Hepatocyte (in vitro differentiated cells): ENCODE data around the gene PRKG1. TPM values are rescaled to one million over a fixed set of nuclear protein-coding genes. Genes with fewer than 3 reads are reported as not detected.

ENCODE experiments used
- DNase-seq: peaks from one replicate; pipeline ENCODE4 v3.0.0-alpha.2; 2016; ENCODE audit warnings: low spot score
- H2AFZ ChIP-seq: fragments of 200-600 bp; sonication (generic); 2 replicates; pipeline ENCODE4 v1.6.0; 2016; ENCODE audit warnings: antibody characterized with exemption, mild to moderate bottlenecking
- H3K27ac ChIP-seq: fragments of 200-600 bp; sonication (generic); 2 replicates; pipeline ENCODE4 v1.5.1; 2016; ENCODE audit warnings: mild to moderate bottlenecking
- H3K27me3 ChIP-seq: fragments of 200-600 bp; sonication (generic); 2 replicates; pipeline ENCODE4 v1.6.1; 2016
- H3K36me3 ChIP-seq: fragments of 200-600 bp; sonication (generic); replicated peaks from 2 replicates; pipeline ENCODE4 v1.5.1; 2016; ENCODE audit warnings: low read depth; ENCODE audit not compliant: insufficient read depth
- H3K4me1 ChIP-seq: fragments of 200-600 bp; sonication (generic); 2 replicates; pipeline ENCODE4 v1.5.1; 2016; ENCODE audit warnings: mild to moderate bottlenecking, moderate library complexity; ENCODE audit not compliant: insufficient read depth
- H3K4me2 ChIP-seq: fragments of 200-600 bp; sonication (generic); 2 replicates; pipeline ENCODE4 v1.6.0; 2016
- H3K4me3 ChIP-seq: fragments of 200-600 bp; sonication (generic); 2 replicates; pipeline ENCODE4 v1.5.1; 2016; ENCODE audit warnings: mild to moderate bottlenecking
- H3K79me2 ChIP-seq: fragments of 200-600 bp; sonication (generic); 2 replicates; pipeline ENCODE4 v1.6.0; 2017; ENCODE audit warnings: mild to moderate bottlenecking
- H3K9me2 ChIP-seq: fragments of 200-600 bp; sonication (generic); replicated peaks from 2 replicates; pipeline ENCODE4 v1.6.0; 2017; ENCODE audit warnings: mild to moderate bottlenecking; ENCODE audit not compliant: insufficient read depth
- H3K9me3 ChIP-seq: fragments of 200-600 bp; sonication (generic); 2 replicates; pipeline ENCODE4 v1.5.1; 2016; ENCODE audit warnings: low read depth, mild to moderate bottlenecking
- H4K20me1 ChIP-seq: fragments of 200-600 bp; sonication (generic); 2 replicates; pipeline ENCODE4 v1.6.0; 2016; ENCODE audit warnings: mild to moderate bottlenecking; ENCODE audit not compliant: insufficient read depth, poor library complexity, severe bottlenecking
- EZH2 ChIP-seq: fragments of 200-600 bp; sonication (generic); IDR thresholded peaks from 2 replicates; pipeline ENCODE4 v1.6.1; 2016; ENCODE audit warnings: antibody characterized with exemption, mild to moderate bottlenecking, borderline replicate concordance
- EZH2phosphoT487 ChIP-seq: fragments of 200-600 bp; sonication (generic); IDR thresholded peaks from one replicate; pipeline ENCODE4 v1.6.1; 2018; ENCODE audit warnings: antibody characterized with exemption, mild to moderate bottlenecking, low read depth, moderate library complexity; ENCODE audit not compliant: unreplicated experiment, severe bottlenecking
- WGBS: methylation state at CpG from one replicate; pipeline ENCODE4 v1.1.6; 2016; ENCODE audit warnings: low lambda C conversion rate; ENCODE audit errors: missing lambda C conversion rate; 5-methylcytosine and 5-hydroxymethylcytosine counted together
- polyA plus RNA-seq: library from polyadenylated mRNA; unstranded; fragments of >200 nt; fragmentation: Nextera tagmentation; extraction: Ambion mirVana; gene quantifications from 2 replicates; pipeline ENCODE4 v1.2.1, GENCODE V29; 2016
- total RNA-seq: library from RNA; depleted of rRNA; stranded (reverse); fragments of >200 nt; gene quantifications from 2 replicates; pipeline ENCODE4 v1.2.3, GENCODE V29; 2014
- TF ChIP-seq, protein P1 (sequence below): fragments of 200-600 bp; sonication (generic); IDR thresholded peaks from 2 replicates; pipeline ENCODE4 v1.5.1; 2016; ENCODE audit warnings: antibody characterized with exemption, mild to moderate bottlenecking; ENCODE audit not compliant: poor library complexity

Gene PRKG1
- total and polyA plus RNA-seq, 2 experiments from 2014 or later = 4.0 to 8.1 TPM

DNA sequence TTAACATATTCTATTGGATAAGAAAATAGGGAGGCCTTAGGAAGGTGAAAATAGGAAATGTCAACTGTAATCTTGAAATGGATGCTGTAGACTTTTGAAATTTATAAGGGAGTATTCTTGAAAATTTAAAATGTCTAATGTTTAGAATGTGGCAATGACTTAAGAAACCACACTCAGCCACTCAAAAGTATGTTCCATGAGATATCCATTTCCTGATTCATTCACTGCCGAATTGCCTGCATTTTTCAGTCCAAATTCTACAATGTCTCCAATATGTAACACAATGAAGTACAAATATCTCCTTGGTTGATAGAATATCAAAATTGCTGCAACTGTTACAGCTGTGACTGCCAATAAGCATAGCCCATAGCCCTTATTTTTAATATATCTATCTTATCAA, 25.9 kb downstream of the PRKG1 start:
- WGBS = 100% methylated on average over 1 of the region's 1 CpG
- H2AFZ ChIP-seq = no peak overlapping the region
- TF ChIP-seq EZH2phosphoT487 (no peak), EZH2 (no peak)

DNA sequence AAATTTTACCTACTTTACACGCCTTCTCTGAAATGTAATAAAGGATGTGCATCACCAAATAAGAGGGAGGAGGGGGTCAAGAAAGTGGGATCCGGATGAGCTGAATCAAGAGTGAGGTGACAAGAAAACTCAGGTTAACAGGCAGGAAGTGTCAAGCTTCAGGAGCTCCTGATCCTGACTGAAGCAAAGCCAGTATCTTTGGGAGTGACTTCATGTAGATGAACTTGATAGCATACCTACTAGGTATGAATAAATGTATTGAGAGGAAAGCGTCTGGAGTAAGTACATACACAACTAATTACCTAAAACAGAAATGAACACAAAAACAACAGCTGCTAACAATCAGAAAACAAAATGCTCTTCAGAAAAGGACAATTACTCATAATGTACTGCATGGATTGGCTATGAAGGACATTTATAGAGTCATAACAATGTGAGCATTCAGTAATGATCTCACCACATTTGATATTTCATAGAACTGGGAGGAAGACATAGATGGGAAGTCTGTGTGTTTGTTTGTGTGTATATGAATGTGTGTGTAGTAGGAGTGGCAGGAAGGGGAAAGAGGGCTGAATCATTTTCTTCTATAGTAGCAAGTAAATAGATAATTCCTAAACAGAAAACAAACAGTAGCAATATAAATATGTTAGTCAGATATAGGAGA, 29.4 kb downstream of the PRKG1 start:
- H3K9me2 ChIP-seq = no peaks in the 10 kb centered on the region
- H3K9me3 ChIP-seq = no peaks in the 10 kb centered on the region
- H3K4me1 ChIP-seq = no peaks in the 10 kb centered on the region
- H4K20me1 ChIP-seq = no peaks in the 10 kb centered on the region
- H3K36me3 ChIP-seq = no peaks in the 10 kb centered on the region
- H3K79me2 ChIP-seq = no peaks in the 10 kb centered on the region
- WGBS = 94% methylated on average over 3 of the region's 3 CpGs
- no peak overlapping the region for H3K4me2 ChIP-seq
- no peak overlapping the region for H2AFZ ChIP-seq
- no peak for DNase-seq
- no peak for TF ChIP-seq EZH2phosphoT487
- no peak for TF ChIP-seq EZH2
- TF ChIP-seq, protein P1, sequence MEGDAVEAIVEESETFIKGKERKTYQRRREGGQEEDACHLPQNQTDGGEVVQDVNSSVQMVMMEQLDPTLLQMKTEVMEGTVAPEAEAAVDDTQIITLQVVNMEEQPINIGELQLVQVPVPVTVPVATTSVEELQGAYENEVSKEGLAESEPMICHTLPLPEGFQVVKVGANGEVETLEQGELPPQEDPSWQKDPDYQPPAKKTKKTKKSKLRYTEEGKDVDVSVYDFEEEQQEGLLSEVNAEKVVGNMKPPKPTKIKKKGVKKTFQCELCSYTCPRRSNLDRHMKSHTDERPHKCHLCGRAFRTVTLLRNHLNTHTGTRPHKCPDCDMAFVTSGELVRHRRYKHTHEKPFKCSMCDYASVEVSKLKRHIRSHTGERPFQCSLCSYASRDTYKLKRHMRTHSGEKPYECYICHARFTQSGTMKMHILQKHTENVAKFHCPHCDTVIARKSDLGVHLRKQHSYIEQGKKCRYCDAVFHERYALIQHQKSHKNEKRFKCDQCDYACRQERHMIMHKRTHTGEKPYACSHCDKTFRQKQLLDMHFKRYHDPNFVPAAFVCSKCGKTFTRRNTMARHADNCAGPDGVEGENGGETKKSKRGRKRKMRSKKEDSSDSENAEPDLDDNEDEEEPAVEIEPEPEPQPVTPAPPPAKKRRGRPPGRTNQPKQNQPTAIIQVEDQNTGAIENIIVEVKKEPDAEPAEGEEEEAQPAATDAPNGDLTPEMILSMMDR = no peak
- no peaks in the 10 kb centered on the region for H3K27me3 ChIP-seq
- no peak overlapping the region for H3K27ac ChIP-seq
- no peak overlapping the region for H3K4me3 ChIP-seq

More for the DNA sequence above, 25.9 kb downstream of the PRKG1 start:
- no peak overlapping the region for H3K27ac ChIP-seq
- no peaks in the 10 kb centered on the region for H4K20me1 ChIP-seq
- no peak overlapping the region for H3K4me3 ChIP-seq
- no peak for DNase-seq
- no peak overlapping the region for H3K4me2 ChIP-seq
- H3K9me2 ChIP-seq = no peaks in the 10 kb centered on the region
- H3K79me2 ChIP-seq = no peaks in the 10 kb centered on the region
- no peaks in the 10 kb centered on the region for H3K36me3 ChIP-seq
- no peaks in the 10 kb centered on the region for H3K27me3 ChIP-seq
- no peaks in the 10 kb centered on the region for H3K4me1 ChIP-seq
- no peaks in the 10 kb centered on the region for H3K9me3 ChIP-seq

DNA sequence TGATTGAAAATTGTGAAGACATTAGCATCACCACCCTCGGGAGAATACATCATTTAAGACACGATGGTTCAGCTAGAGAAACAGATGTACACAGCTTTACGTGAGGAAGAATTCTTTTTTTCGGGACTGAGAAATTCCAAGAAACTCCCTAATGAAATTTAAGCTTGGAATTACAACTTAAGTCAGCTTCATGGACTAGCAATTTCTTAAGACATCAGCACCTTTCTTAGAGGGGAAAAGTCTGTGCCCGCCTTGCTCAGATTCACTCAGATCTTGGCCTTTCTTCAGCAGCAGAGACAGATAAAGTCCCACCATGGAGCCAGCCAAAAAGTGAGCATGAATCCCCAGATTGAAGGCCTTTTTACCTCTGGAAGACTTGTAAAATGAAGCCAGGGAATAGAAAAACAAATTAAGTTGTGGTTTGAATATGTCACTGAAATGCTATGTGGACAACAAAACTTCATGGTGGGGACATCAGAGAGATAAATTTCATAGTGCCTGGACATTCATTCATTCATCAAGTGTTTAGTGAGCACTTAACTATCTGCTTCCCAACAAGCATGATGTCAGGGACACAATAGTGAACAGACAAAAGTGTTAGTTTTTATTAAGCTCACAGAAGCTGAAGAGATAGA, 32.1 kb downstream of the PRKG1 start:
- no peaks in the 10 kb centered on the region for H3K79me2 ChIP-seq
- no peak overlapping the region for H3K4me3 ChIP-seq
- no peaks in the 10 kb centered on the region for H4K20me1 ChIP-seq
- no peak overlapping the region for H3K27ac ChIP-seq
- H2AFZ ChIP-seq = no peak overlapping the region
- H3K36me3 ChIP-seq = no peaks in the 10 kb centered on the region
- WGBS = 75% methylated on average over 5 of the region's 5 CpGs
- H3K27me3 ChIP-seq = no peaks in the 10 kb centered on the region
- TF ChIP-seq, protein P1 = no peak
- TF ChIP-seq EZH2 (no peak), EZH2phosphoT487 (no peak)
- DNase-seq = no peak
- H3K9me3 ChIP-seq = no peaks in the 10 kb centered on the region
- no peaks in the 10 kb centered on the region for H3K9me2 ChIP-seq
- H3K4me1 ChIP-seq = no peaks in the 10 kb centered on the region
- no peak overlapping the region for H3K4me2 ChIP-seq

DNA sequence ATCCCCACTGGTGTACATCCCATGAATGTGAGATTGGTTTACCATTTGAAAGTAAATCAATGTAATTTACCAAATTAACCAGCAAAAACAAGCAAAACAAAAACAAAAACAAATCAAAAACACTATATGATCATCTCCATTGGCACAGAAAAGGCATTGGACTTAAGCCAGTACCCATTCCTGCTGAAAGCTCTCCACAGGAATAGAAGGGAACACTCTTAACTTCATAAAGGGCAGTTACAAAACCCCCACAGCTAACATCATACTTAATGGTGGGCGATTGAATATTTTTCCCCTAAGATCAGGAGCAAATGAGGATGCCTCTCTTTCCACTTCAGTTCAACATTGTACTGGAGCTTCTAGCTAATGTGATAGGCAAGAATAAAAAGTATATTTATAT, 34.1 kb downstream of the PRKG1 start:
- 84% methylated on average over 1 of the region's 1 CpG for WGBS
- Histone ChIP-seq H3K27me3 (no peaks in the 10 kb centered on the region), H3K4me1 (no peaks in the 10 kb centered on the region), H3K9me2 (no peaks in the 10 kb centered on the region), H3K4me2 (no peak overlapping the region), H3K27ac (no peak overlapping the region), H3K79me2 (no peaks in the 10 kb centered on the region), H3K4me3 (no peak overlapping the region), H3K36me3 (no peaks in the 10 kb centered on the region), H2AFZ (no peak overlapping the region), H4K20me1 (no peaks in the 10 kb centered on the region), H3K9me3 (no peaks in the 10 kb centered on the region)
- no peak for DNase-seq
- TF ChIP-seq EZH2phosphoT487 (no peak), EZH2 (no peak)
- TF ChIP-seq, protein P1 = no peak
